Neural cell (in vitro differentiated cells): ENCODE measurements around the gene PTPRT. TPM values are rescaled to one million over a fixed set of nuclear protein-coding genes. Genes with fewer than 3 reads are reported as not detected.

Experiments used
- H2AFZ ChIP-seq: fragments of 200-600, 300-800 bp; sonication (generic), shearing (Covaris generic); 2 replicates; pipeline ENCODE4 v1.6.0; 2014; ENCODE audit warnings: low read depth, mild to moderate bottlenecking, antibody characterized with exemption, low read length, moderate library complexity
- H3F3A ChIP-seq: fragments of 200-600 bp; shearing (Covaris generic); 2 replicates; pipeline ENCODE4 v1.6.1; 2016; ENCODE audit warnings: mild to moderate bottlenecking, moderate library complexity, mixed read lengths, antibody characterized with exemption, low read length; ENCODE audit not compliant: insufficient read depth, poor library complexity, severe bottlenecking
- H3K27ac ChIP-seq: fragments of 200-600, 300-800 bp; sonication (generic), shearing (Covaris generic); 2 replicates; pipeline ENCODE4 v1.5.1; 2014; ENCODE audit warnings: mild to moderate bottlenecking, low read length, moderate library complexity
- H3K27me3 ChIP-seq: fragments of 300-800, 200-600 bp; sonication (generic), shearing (Covaris generic); 2 replicates; pipeline ENCODE4 v1.6.0; 2014; ENCODE audit warnings: mild to moderate bottlenecking, low read depth, low read length, moderate library complexity; ENCODE audit not compliant: insufficient read depth
- H3K36me3 ChIP-seq: fragments of 300-800, 200-600 bp; sonication (generic), shearing (Covaris generic); 2 replicates; pipeline ENCODE4 v1.5.1; 2014; ENCODE audit warnings: mild to moderate bottlenecking, antibody characterized with exemption, low read length, moderate library complexity; ENCODE audit not compliant: insufficient read depth
- H3K4me2 ChIP-seq: fragments of 300-800, 200-600 bp; sonication (generic), shearing (Covaris generic); 2 replicates; pipeline ENCODE4 v1.6.0; 2014; ENCODE audit warnings: mild to moderate bottlenecking, low read length
- H3K4me3 ChIP-seq: fragments of 300-800, 200-600 bp; sonication (generic), shearing (Covaris generic); 2 replicates; pipeline ENCODE4 v1.5.1; 2014; ENCODE audit warnings: mild to moderate bottlenecking, low read length, moderate library complexity
- H3K79me2 ChIP-seq: fragments of 200-600 bp; shearing (Covaris generic); replicated peaks from 2 replicates; pipeline ENCODE4 v1.6.0; 2014; ENCODE audit warnings: mild to moderate bottlenecking, low read length, moderate library complexity; ENCODE audit not compliant: insufficient read depth
- H3K9ac ChIP-seq: fragments of 300-800, 200-600 bp; sonication (generic), shearing (Covaris generic); 2 replicates; pipeline ENCODE4 v1.6.1; 2016; ENCODE audit warnings: mild to moderate bottlenecking, low read length, mixed read lengths
- H3K9me2 ChIP-seq: fragments of 200-600 bp; shearing (Covaris generic); 2 replicates; pipeline ENCODE4 v1.6.1; 2016; ENCODE audit warnings: mild to moderate bottlenecking, low read length, mixed read lengths; ENCODE audit not compliant: insufficient read depth
- H3K9me3 ChIP-seq: fragments of 200-600, 300-800 bp; sonication (generic), shearing (Covaris generic); 2 replicates; pipeline ENCODE4 v1.6.1; 2016; ENCODE audit warnings: mild to moderate bottlenecking, mixed run types, low read length, moderate library complexity, mixed read lengths
- H4K20me1 ChIP-seq: fragments of 200-600 bp; shearing (Covaris generic); 2 replicates; pipeline ENCODE4 v1.6.1; 2016; ENCODE audit warnings: mild to moderate bottlenecking, mixed run types; ENCODE audit not compliant: insufficient read depth
- EP300 ChIP-seq: fragments of 450-650 bp; conservative IDR thresholded peaks from 2 replicates; pipeline ENCODE4 v1.6.1; 2014; ENCODE audit warnings: antibody characterized with exemption, mild to moderate bottlenecking, moderate library complexity; ENCODE audit not compliant: poor library complexity, severe bottlenecking
- EZH2 ChIP-seq: fragments of 200-600, 300-800 bp; shearing (Covaris generic), sonication (generic); IDR thresholded peaks from 2 replicates; pipeline ENCODE4 v1.6.1; 2014; ENCODE audit warnings: antibody characterized with exemption, low read length, borderline replicate concordance, mild to moderate bottlenecking; ENCODE audit not compliant: insufficient read depth, poor library complexity, severe bottlenecking
- MXI1 ChIP-seq: fragments of 450-650 bp; conservative IDR thresholded peaks from 2 replicates; pipeline ENCODE4 v1.6.1; 2014; ENCODE audit warnings: antibody characterized with exemption, mild to moderate bottlenecking; ENCODE audit not compliant: poor library complexity, severe bottlenecking
- POLR2AphosphoS5 ChIP-seq: IDR thresholded peaks from 2 replicates; pipeline ENCODE4 v1.6.1; 2012
- RAD21 ChIP-seq: fragments of 450-650 bp; conservative IDR thresholded peaks from 2 replicates; pipeline ENCODE4 v1.6.1; 2014; ENCODE audit warnings: antibody characterized with exemption, mild to moderate bottlenecking, moderate library complexity
- SMC3 ChIP-seq: fragments of 450-650 bp; conservative IDR thresholded peaks from 2 replicates; pipeline ENCODE4 v1.6.1; 2014; ENCODE audit warnings: antibody characterized with exemption, mild to moderate bottlenecking, moderate library complexity; ENCODE audit not compliant: poor library complexity
- TAF1 ChIP-seq: IDR thresholded peaks from 2 replicates; pipeline ENCODE4 v1.6.1; 2012; ENCODE audit warnings: low read depth
- polyA plus RNA-seq: library from polyadenylated mRNA; depleted of rRNA; stranded (reverse); fragments of >200 nt; gene quantifications from 2 replicates; pipeline ENCODE4 v1.2.3, GENCODE V29; 2014
- TF ChIP-seq, protein P1 (sequence below): fragments of 450-650 bp; IDR thresholded peaks from 2 replicates; pipeline ENCODE4 v1.5.1; 2014; ENCODE audit warnings: antibody characterized with exemption, mild to moderate bottlenecking, moderate library complexity; ENCODE audit not compliant: poor library complexity, severe bottlenecking
- TF ChIP-seq, protein P2 (sequence below): IDR thresholded peaks from 2 replicates; pipeline ENCODE4 v1.6.1; 2012; ENCODE audit warnings: borderline replicate concordance

PTPRT gene
- polyA plus RNA-seq, 1 donor from 2014 or later = 9.2 TPM

DNA sequence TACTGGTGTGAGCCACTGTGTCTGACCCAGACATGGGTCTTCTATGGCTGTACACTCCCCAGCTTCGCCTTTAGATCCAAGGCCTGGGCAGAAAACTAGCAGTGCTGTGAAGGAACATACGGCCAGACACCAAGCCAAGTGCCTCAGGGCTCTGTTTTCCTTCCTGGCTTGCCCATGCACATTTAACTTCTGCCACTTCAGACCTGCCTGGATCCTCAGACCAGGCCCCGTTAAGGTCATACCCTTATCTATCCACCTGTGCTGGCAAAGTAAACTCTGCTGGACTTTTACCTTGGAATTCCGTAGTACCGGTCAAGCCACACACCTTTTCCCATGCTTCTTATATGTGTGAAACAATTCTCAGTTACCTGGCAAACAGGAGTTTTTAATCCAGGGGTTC is 644.8 kb downstream of the PTPRT start:
- Histone ChIP-seq H3K4me2 (no peak overlapping the region), H3F3A (no peaks in the 10 kb centered on the region), H3K9me3 (no peaks in the 10 kb centered on the region), H4K20me1 (no peaks in the 10 kb centered on the region), H3K79me2 (no peaks in the 10 kb centered on the region), H3K27me3 (no peaks in the 10 kb centered on the region), H3K9me2 (no peaks in the 10 kb centered on the region), H3K4me3 (no peak overlapping the region), H2AFZ (no peak overlapping the region), H3K36me3 (no peaks in the 10 kb centered on the region), H3K9ac (no peak overlapping the region), H3K27ac (no peak overlapping the region)
- TF ChIP-seq POLR2AphosphoS5 = no peak
- TF ChIP-seq EP300 = no peak
- TF ChIP-seq RAD21 = no peak
- no peak for TF ChIP-seq SMC3
- TF ChIP-seq MXI1 = no peak
- TF ChIP-seq, protein P1, sequence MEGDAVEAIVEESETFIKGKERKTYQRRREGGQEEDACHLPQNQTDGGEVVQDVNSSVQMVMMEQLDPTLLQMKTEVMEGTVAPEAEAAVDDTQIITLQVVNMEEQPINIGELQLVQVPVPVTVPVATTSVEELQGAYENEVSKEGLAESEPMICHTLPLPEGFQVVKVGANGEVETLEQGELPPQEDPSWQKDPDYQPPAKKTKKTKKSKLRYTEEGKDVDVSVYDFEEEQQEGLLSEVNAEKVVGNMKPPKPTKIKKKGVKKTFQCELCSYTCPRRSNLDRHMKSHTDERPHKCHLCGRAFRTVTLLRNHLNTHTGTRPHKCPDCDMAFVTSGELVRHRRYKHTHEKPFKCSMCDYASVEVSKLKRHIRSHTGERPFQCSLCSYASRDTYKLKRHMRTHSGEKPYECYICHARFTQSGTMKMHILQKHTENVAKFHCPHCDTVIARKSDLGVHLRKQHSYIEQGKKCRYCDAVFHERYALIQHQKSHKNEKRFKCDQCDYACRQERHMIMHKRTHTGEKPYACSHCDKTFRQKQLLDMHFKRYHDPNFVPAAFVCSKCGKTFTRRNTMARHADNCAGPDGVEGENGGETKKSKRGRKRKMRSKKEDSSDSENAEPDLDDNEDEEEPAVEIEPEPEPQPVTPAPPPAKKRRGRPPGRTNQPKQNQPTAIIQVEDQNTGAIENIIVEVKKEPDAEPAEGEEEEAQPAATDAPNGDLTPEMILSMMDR = no peak
- TF ChIP-seq EZH2 = no peak
- TF ChIP-seq, protein P2, sequence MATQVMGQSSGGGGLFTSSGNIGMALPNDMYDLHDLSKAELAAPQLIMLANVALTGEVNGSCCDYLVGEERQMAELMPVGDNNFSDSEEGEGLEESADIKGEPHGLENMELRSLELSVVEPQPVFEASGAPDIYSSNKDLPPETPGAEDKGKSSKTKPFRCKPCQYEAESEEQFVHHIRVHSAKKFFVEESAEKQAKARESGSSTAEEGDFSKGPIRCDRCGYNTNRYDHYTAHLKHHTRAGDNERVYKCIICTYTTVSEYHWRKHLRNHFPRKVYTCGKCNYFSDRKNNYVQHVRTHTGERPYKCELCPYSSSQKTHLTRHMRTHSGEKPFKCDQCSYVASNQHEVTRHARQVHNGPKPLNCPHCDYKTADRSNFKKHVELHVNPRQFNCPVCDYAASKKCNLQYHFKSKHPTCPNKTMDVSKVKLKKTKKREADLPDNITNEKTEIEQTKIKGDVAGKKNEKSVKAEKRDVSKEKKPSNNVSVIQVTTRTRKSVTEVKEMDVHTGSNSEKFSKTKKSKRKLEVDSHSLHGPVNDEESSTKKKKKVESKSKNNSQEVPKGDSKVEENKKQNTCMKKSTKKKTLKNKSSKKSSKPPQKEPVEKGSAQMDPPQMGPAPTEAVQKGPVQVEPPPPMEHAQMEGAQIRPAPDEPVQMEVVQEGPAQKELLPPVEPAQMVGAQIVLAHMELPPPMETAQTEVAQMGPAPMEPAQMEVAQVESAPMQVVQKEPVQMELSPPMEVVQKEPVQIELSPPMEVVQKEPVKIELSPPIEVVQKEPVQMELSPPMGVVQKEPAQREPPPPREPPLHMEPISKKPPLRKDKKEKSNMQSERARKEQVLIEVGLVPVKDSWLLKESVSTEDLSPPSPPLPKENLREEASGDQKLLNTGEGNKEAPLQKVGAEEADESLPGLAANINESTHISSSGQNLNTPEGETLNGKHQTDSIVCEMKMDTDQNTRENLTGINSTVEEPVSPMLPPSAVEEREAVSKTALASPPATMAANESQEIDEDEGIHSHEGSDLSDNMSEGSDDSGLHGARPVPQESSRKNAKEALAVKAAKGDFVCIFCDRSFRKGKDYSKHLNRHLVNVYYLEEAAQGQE = no peak
- no peak for TF ChIP-seq TAF1

DNA sequence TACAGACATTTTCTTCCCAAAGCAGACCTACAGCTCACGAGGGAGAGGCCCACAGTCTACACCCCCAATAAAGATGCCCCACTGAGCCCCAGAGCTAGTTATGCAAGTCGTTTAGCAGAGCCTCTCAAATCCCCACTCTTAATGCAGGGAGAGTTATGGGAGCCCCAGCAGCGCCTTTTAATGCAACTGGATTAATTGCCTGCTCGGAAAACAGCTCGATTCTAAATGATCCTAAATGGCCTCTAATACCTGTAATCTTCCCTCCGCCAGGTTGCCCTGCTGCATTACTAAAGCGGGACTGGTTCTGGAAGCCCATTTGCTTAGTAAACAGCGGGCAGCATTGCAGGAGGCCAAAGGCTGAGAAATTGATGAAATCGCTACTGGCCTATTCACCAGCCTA is 656.9 kb downstream of the PTPRT start:
- Histone ChIP-seq H3K27me3 (no peaks in the 10 kb centered on the region), H3K79me2 (no peaks in the 10 kb centered on the region), H4K20me1 (no peaks in the 10 kb centered on the region), H3K36me3 (no peaks in the 10 kb centered on the region), H3K4me3 (no peak overlapping the region), H3K27ac (no peak overlapping the region), H3K9me3 (no peaks in the 10 kb centered on the region), H3K9me2 (no peaks in the 10 kb centered on the region), H3K4me2 (no peak overlapping the region), H3K9ac (no peak overlapping the region), H2AFZ (no peak overlapping the region), H3F3A (no peaks in the 10 kb centered on the region)
- TF ChIP-seq MXI1 (no peak), TAF1 (no peak), EZH2 (no peak), SMC3 (no peak), POLR2AphosphoS5 (no peak), RAD21 (no peak), EP300 (no peak)
- TF ChIP-seq, protein P1 = no peak
- TF ChIP-seq, protein P2 = no peak
